Thymus (tissue), 11 donors: Measurements from ENCODE around the gene AFAP1L1. TPM values are rescaled to one million over a fixed set of nuclear protein-coding genes. Genes with fewer than 3 reads are reported as not detected.

Experiments
- DNase-seq, 9 donors: peaks; one replicate each; pipeline ENCODE4 v3.0.0-alpha.2; 2013; ENCODE audit warnings: low spot score in 9 of 9, low read depth in 6 of 9, missing footprints in 1 of 9
- H3K27ac ChIP-seq, 2 donors: one replicate each; pipeline ENCODE4 v1.5.1; 2013; ENCODE audit warnings: control low read depth in 1 of 2, low read depth in 1 of 2, low read length in 1 of 2, mild to moderate bottlenecking in 1 of 2, moderate library complexity in 1 of 2
- H3K27me3 ChIP-seq, 2 donors: one replicate each; pipeline ENCODE4 v1.5.1; 2013; ENCODE audit warnings: low read length in 1 of 2; ENCODE audit not compliant: control insufficient read depth in 2 of 2, insufficient read depth in 1 of 2
- H3K36me3 ChIP-seq, 2 donors: one replicate each; pipeline ENCODE4 v1.5.1; 2013; ENCODE audit warnings: low read length in 1 of 2, mild to moderate bottlenecking in 1 of 2, moderate library complexity in 1 of 2; ENCODE audit not compliant: control insufficient read depth in 2 of 2, insufficient read depth in 2 of 2
- H3K4me1 ChIP-seq, 2 donors: one replicate each; pipeline ENCODE4 v1.5.1; 2013; ENCODE audit warnings: low read length in 2 of 2; ENCODE audit not compliant: control insufficient read depth in 2 of 2, insufficient read depth in 2 of 2
- H3K4me3 ChIP-seq, 2 donors: one replicate each; pipeline ENCODE4 v1.5.1; 2013; ENCODE audit warnings: low read length in 2 of 2, control low read depth in 1 of 2, mild to moderate bottlenecking in 1 of 2
- H3K9me3 ChIP-seq, 2 donors: one replicate each; pipeline ENCODE4 v1.5.1; 2013; ENCODE audit warnings: low read length in 1 of 2, mild to moderate bottlenecking in 1 of 2; ENCODE audit not compliant: control insufficient read depth in 2 of 2, insufficient read depth in 1 of 2
- WGBS: extraction: QIAGEN DNeasy Blood & Tissue Kit; methylation state at CpG from one replicate; pipeline ENCODE4 v1.1.7; 2013; 5-methylcytosine and 5-hydroxymethylcytosine counted together
- polyA plus RNA-seq: library from polyadenylated mRNA; stranded (reverse); fragments of 200-250 nt; gene quantifications from one replicate; pipeline ENCODE4 v1.2.3, GENCODE V29; 2013
- total RNA-seq: library from RNA; stranded (reverse); fragments of 120-200 nt; gene quantifications from one replicate; pipeline ENCODE4 v1.2.4, GENCODE V29; 2013
- donor health status: healthy.

AFAP1L1 gene
- total and polyA plus RNA-seq, 2 donors, result 8.0 to 12.6 TPM

DNA sequence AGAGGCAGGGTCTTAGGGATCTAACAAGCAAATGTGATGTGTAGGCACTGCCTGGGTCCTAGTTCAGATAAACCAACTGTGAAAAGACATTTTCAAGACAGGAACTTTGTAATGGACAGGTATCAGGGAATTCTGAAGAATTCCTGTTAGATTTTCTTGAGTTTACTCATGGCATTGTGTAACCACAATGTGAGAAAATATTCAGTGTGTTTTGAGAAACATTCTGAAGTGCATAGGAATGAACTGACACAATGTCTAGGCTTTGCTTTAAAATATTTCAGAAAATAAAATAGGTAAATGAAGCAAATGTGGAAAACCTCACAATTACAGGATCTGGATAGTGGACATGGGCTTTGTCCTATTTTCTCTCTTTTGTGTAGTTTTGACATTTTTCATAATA is 15.2 kb upstream of the AFAP1L1 start:
- H3K9me3 ChIP-seq, result no peaks in the 10 kb centered on the region
- no peak overlapping the region for H3K4me3 ChIP-seq
- H3K27ac ChIP-seq, result no peak overlapping the region
- H3K36me3 ChIP-seq, result no peaks in the 10 kb centered on the region
- no peaks in the 10 kb centered on the region for H3K27me3 ChIP-seq
- DNase-seq, result no peak
- no peaks in the 10 kb centered on the region for H3K4me1 ChIP-seq

GRCh38 chr5:149257131-149257530 is 14.5 kb upstream of the AFAP1L1 start:
- WGBS, result 48% methylated on average over 1 of the region's 1 CpG
- Histone ChIP-seq H3K36me3 (no peaks in the 10 kb centered on the region), H3K9me3 (no peaks in the 10 kb centered on the region), H3K4me1 (no peaks in the 10 kb centered on the region), H3K27ac (no peak overlapping the region), H3K27me3 (peaks cover 0 to 2% of the 10 kb centered on the region in 2 donors), H3K4me3 (no peak overlapping the region)
- no peak for DNase-seq

GRCh38 chr5:149257889-149258705 is 13.6 kb upstream of the AFAP1L1 start:
- H3K27me3 ChIP-seq, result peaks cover 0 to 6% of the 10 kb centered on the region in 2 donors
- no peak for DNase-seq
- 96% methylated on average over 10 of the region's 10 CpGs for WGBS
- no peaks in the 10 kb centered on the region for H3K36me3 ChIP-seq
- no peaks in the 10 kb centered on the region for H3K4me1 ChIP-seq
- no peak overlapping the region for H3K4me3 ChIP-seq
- H3K9me3 ChIP-seq, result no peaks in the 10 kb centered on the region
- no peak overlapping the region for H3K27ac ChIP-seq

- Histone ChIP-seq H3K27ac (no peak overlapping the region), H3K36me3 (no peaks in the 10 kb centered on the region), H3K4me3 (no peak overlapping the region), H3K27me3 (peaks cover 0 to 13% of the 10 kb centered on the region in 2 donors), H3K4me1 (peaks cover 0 to 9% of the 10 kb centered on the region in 2 donors), H3K9me3 (no peaks in the 10 kb centered on the region)
- WGBS, result 97% methylated on average over 1 of the region's 1 CpG
- no peak for DNase-seq
Observed at GRCh38 chr5:149260761-149261160, 10.9 kb upstream of the AFAP1L1 start.

GRCh38 chr5:149261246-149261645 is 10.4 kb upstream of the AFAP1L1 start:
- H3K27ac ChIP-seq, result no peak overlapping the region
- DNase-seq, result no peak
- no peaks in the 10 kb centered on the region for H3K9me3 ChIP-seq
- 96% methylated on average over 7 of the region's 7 CpGs for WGBS
- no peak overlapping the region for H3K4me3 ChIP-seq
- H3K4me1 ChIP-seq, result peaks cover 0 to 9% of the 10 kb centered on the region in 2 donors
- H3K36me3 ChIP-seq, result no peaks in the 10 kb centered on the region
- peaks cover 0 to 13% of the 10 kb centered on the region in 2 donors for H3K27me3 ChIP-seq

DNA sequence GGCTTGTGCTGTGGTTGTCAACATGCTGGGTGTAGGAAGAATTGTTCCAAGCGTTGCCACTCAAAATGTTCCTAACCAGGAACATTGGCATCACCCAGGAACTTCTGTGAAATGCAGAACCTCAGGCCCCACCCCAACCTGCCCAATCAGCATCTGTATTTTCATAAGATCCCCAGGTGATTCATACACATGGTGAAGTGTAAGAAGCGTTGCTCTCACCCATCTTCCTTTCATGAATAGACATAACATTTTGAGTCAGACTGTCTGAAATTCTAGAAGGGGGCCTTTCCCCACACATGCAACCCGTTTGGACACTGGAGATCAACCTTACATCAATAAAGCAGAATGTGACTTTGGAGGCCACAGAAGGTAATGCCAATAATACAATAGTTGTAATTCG is 9.3 kb upstream of the AFAP1L1 start:
- Histone ChIP-seq H3K4me3 (no peak overlapping the region), H3K4me1 (peaks cover 0 to 9% of the 10 kb centered on the region in 2 donors), H3K27me3 (peaks cover 0 to 20% of the 10 kb centered on the region in 2 donors), H3K9me3 (no peaks in the 10 kb centered on the region), H3K36me3 (no peaks in the 10 kb centered on the region), H3K27ac (no peak overlapping the region)
- WGBS, result 94% methylated on average over 4 of the region's 4 CpGs
- DNase-seq, result no peak

DNA sequence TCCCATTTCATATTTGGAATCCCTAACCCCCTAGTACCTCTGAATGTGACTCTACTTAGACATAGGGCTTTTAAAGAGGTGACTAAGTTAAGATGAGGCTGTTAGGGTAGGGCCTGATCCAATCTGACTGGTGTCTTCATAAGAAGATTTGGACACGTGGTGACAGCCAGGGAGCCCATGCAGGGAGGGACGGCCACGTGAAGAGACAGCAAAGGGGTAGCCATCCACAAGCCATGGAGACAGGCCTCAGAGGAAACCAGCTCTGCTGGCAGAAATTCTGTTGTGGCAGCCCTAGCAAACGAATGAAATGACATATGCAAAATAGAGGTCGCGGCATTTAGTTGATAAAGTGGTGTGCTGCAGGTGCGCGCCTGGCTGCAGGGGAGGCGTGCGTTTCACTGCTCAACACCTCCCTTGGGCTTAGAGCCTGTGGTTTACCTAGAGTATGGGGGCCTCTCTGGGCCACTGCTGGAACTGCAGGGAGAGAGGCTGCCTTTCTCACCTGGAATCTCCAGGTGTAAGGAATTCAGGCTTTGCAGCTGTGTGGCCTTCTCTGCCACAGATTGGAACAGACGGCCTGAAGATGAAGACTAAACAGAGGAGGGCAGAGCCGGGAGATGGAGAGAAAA is 7.1 kb upstream of the AFAP1L1 start:
- peaks cover 2 to 25% of the 10 kb centered on the region in 2 donors for H3K27me3 ChIP-seq
- H3K4me1 ChIP-seq, result peaks cover 0 to 9% of the 10 kb centered on the region in 2 donors
- DNase-seq, result peak in 7 of 9 donors; percentile 13 to 71 (median 35)
- H3K36me3 ChIP-seq, result no peaks in the 10 kb centered on the region
- 48% methylated on average over 12 of the region's 12 CpGs for WGBS
- peaks cover 1 to 3% of the 10 kb centered on the region in 2 donors for H3K9me3 ChIP-seq
- H3K4me3 ChIP-seq, result no peak overlapping the region
- no peak overlapping the region for H3K27ac ChIP-seq

DNA sequence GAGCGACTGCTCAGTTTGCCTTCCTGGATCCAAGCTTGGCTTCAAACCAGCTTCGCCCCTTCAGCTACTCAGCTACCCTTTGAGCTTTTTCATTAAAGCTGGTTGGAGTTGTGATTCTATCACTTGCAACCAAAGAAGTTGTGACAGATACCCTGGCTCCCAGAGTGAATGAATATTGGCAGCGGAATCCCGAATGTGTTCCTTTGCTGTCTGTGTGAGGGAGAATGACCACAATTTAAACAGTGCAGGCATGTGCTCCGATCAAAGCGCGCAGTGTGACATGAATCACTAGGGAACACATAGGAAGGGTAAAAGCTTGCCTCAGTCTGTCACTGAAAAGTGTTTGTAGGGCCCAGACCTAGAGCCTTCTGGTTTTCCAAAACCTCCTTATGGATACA is 6.6 kb upstream of the AFAP1L1 start:
- Histone ChIP-seq H3K4me3 (no peak overlapping the region), H3K27me3 (peaks cover 2 to 30% of the 10 kb centered on the region in 2 donors), H3K4me1 (peaks cover 0 to 9% of the 10 kb centered on the region in 2 donors), H3K9me3 (peaks cover 1 to 3% of the 10 kb centered on the region in 2 donors), H3K27ac (no peak overlapping the region), H3K36me3 (no peaks in the 10 kb centered on the region)
- 96% methylated on average over 7 of the region's 7 CpGs for WGBS
- DNase-seq, result no peak

DNA sequence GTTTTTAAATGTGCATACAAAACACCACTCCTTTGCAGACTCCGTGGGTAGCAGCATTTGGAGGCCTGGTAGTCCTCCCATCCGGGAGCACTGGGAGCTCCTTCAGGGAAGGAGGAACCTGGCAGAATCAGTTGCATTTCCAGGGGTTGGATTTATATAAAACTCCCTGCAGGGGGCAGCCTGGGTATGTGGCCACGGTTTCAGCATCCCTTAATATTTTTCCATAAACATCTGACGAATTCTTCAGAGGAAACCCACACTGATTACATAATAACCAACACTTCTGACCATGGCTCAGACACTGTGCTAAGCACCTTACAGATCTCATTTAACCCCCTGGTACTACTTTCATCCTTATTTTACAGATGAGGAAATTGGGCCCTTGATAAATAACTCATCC is 6.1 kb upstream of the AFAP1L1 start:
- Histone ChIP-seq H3K27me3 (peaks cover 6 to 35% of the 10 kb centered on the region in 2 donors), H3K9me3 (peaks cover 1 to 3% of the 10 kb centered on the region in 2 donors), H3K27ac (no peak overlapping the region), H3K4me1 (peaks cover 0 to 9% of the 10 kb centered on the region in 2 donors), H3K36me3 (no peaks in the 10 kb centered on the region), H3K4me3 (no peak overlapping the region)
- 34% methylated on average over 4 of the region's 4 CpGs for WGBS
- no peak for DNase-seq
